Epithelial cell of prostate (primary cell): ENCODE data around the gene AKAP8.
"Not testable (repeated sequence)": the region's sequence is repeated elsewhere in the genome, so short reads cannot be mapped to it uniquely, and the experiment has no call there.

Experiments
- DNase-seq: peaks from one replicate; pipeline ENCODE4 v3.0.0-alpha.2; 2011; ENCODE audit warnings: low read depth, low spot score
- H3K27ac ChIP-seq: fragments of 450-650 bp; 2 replicates; pipeline ENCODE4 v1.5.1; 2017; ENCODE audit warnings: mild to moderate bottlenecking

Gene AKAP8

DNA sequence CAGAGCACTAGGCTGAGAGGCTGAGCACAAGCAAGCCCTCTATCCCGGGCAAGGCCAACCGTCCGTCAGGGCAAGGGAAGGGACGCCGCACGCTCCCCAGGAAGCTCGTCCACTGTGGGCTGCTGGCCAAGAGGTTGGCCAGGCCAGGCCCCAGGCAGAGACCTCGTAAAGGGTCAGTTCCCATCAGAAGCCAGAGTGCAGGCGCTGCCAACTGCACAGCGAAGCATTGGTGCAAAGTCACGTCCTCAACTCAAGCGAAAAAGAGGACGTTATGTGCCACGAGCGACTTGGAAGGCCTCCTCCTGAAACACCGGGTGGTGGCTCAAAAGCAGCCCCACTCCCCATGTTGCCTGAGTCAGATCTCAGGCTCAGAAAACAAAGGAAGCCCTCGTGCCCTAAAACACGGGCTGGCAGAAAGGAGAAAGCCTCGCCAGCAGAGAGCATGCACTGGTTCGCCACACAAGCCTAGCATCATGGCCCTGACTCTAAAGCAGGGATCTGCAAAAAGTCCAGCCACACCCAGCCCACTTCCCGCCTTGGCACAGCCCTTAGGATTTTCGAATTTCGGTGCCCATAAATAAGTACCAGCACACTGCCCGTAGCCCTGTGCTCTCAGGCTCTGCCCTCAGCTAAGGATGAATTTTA, 4.7 kb downstream of the AKAP8 start:
- no peak overlapping the region for H3K27ac ChIP-seq
- no peak for DNase-seq

DNA sequence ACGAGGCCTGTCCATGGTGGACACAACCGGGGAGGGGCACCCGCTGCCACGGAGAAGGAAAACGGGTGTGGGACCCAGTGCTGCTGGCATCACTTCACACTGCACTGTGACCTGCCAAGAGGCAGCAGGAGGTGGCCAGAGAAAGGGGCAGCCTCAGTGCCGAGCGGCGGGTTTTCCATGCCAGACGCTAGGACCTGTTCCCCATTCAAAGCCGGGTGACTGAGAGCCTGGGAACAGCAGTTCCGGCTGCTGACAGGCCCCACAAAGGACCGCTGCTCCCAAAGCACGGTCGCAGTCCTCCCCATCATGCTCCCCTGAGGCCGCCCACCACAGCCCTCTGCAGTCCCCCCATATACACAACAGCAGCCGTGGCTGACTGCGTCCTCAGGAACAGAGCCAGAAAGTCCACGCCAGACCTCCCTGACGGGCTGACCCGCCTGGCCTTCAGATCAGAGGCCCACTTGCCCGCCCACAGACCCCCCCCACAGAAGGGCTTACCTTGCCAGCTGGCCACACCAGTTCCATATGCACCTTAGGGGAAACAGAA, 5.4 kb downstream of the AKAP8 start:
- H3K27ac ChIP-seq, result no peak overlapping the region

DNA sequence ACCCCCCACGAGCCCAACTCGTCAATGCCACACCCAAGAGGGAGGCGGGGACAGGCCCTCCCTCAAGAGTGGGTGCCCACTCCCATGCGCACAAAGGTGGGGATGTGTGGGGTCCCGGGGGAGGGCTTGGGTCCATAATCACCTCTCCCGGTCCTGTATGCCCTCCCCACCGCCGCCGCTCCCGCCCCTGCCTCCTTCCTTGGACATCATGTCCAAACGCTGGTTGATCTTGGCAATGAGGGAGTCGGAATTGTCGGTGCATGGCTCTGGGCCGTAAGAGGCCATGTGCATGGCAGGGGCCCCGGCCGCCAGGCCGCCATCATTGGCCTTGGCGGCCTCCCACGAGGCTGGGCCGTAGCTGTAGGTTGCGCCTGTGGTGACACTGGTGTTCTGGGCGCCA, 5.9 kb downstream of the AKAP8 start:
- no peak overlapping the region for H3K27ac ChIP-seq
- no peak for DNase-seq

More for the DNA sequence above, 5.4 kb downstream of the AKAP8 start:
- no peak for DNase-seq

DNA sequence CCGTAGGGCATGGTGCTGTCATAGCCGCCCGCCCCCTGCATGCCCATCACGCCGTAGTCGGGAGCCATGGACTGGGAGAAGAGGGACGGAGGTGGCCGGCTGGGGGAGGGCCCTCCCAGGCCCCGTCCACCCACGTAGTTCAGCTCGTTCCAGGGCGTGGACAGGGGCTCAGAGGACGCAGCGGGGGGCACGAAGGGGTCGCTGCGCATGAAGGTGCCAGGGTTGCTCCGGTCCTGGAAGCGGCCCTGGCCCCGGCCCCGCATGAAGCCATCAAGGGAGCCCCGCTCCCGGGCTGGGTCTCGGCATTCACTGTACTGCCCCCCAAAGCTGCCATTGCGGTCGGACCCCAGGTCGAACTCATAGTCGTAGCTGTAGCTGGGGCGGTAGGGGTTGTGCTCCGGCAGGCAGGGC, 6.7 kb downstream of the AKAP8 start:
- no peak overlapping the region for H3K27ac ChIP-seq
- no peak for DNase-seq

DNA sequence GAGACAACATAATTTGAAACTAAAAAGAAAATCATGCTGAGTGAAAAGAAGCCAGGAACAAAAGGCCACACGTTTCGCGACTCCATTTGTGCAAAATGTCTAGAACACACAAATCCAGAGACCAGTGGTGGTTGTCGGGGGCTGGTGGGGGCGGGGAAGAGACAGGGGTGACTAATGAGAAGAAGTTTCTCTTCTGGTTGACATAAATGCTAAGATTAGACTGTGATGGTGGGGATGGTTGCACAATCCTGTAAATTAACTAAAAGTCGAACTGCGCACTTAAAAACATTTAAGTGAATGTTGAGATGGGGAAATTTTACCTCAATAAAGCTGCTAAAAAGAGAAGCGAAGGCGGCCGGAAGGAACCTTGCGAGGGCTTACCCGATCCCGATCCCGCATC, 7.1 kb downstream of the AKAP8 start:
- H3K27ac ChIP-seq, result no peak overlapping the region
- no peak for DNase-seq

DNA sequence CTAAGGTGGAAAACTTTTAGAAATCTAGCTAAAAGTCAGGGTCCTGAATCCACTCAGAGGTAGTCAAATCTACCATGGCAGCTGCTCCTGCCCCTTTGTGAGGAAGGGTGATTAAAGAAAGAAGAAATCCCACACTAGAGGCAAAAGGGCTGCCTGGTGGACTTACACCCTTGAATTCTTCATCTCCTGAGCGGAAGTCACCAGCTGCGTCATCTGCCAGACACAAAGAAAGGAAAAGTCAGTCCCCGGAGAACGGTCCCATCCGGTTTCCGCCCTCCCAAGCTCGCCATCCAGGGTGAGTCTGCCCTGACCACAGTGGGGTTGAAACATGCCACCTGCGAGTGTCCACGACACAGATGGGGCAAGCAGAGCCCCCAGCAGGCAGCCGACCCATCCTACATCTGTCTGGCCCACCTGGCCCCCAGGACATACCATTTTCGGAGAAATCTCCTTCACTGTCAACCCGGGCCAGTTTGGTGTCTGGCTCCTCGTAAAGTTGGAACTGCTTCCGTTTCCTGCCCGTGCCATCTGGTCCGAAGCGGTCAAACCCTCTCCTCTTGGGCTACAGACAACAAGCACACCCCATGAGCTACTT, 7.7 kb downstream of the AKAP8 start:
- H3K27ac ChIP-seq, result no peak overlapping the region
- no peak for DNase-seq

DNA sequence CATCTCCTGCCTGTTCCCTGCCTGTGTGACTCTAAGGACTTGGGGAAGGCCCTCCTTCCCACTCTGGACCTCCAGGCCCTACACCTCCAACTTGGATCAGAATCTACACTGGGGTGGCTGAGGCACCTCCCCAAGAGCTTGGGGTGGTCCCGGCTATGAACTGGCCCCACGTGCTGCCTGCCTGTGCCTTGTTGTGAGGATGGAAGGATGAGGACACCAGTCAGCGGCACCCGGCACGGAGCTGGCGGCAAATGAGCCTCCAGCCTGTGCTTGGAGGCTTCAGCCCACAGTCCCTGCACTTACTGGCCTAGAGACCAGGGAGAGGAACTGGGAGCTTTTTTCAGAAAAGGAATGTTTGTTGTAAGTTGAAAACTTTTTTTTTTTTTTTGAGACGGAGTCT, 8.5 kb downstream of the AKAP8 start:
- no peak overlapping the region for H3K27ac ChIP-seq
- no peak for DNase-seq

DNA sequence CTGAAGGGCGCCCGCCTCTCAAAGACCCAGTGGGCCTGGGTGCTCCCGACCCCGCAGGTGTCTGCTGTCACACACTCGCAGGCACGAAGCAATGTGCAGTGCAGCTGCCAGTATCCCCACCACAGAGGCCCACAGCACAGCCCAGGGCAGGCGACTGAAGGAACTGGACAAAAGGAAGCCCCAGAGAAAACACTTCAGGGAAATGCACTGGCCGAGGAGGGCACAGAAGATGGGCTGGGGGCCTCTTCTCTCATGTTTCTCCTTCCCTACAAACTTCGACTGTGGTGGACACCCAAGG, 10.0 kb downstream of the AKAP8 start:
- H3K27ac ChIP-seq, result no peak overlapping the region
- no peak for DNase-seq

DNA sequence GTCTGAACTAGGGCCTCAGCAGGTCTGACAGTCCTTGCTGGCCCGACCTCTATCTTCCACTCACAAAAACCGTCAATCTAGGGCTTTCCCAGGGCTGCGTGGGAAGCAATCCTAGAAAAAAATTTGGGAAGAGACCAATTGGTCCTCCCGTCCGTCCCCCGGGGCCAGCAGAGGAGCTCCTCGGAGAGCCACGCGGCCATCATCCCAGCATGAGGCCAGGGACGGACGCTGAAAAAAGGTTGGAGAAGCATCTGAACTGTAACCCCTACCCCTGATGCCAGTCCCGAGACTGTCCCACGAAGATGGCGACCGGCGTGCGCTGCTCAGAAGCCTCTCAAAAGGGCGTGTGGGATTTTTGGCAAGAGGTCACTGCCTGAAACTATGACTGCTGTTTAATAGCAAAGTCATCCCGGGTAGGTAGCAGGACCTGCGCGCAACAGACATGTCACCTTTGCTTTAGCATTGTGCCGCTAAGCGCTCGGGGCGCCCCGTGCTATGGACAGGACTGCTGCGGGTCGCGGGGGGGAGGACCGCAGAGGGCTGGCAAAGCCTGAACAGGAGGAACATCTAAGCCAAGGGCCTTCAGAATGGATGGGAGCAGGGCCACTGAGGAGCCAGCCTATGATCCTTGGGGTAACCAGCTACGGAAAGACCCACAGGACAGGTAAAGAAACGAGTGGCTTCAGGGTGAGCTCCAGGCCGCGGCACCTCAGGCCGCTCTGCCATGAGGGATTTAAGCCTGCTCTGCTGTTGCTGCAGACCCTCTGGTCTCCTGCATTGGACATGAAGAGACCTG, 10.6 kb downstream of the AKAP8 start:
- H3K27ac ChIP-seq, result no peak overlapping the region
- DNase-seq, result no peak

DNA sequence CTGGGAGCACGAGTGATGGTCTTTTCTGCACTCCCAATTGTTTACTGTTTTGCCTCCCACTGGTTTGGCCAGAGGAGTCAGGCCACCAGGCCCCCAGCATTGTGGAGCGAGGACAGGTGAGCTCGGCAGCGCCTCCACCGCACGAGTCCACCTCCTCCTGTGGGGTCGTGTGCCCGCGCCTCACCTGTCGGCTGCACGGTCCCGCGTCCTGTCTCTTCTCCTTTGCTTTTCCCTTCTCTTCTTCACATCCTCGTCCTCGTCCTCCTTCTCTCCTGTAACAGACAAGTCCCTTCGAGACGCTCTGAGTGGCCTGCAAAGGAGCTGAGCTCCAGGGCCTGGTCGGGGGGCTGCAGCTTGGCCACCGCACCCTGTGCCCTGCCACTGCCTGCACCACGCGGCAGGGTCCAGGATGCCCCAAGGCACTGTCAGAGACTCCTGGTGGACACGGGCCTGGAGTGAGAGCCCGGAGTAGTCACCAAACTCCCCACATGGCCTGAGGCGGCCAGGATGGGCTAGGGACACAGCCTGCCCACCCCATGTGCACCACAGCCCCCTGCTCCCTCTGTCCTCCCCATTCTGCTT, 11.4 kb downstream of the AKAP8 start:
- no peak overlapping the region for H3K27ac ChIP-seq
- DNase-seq, result no peak

DNA sequence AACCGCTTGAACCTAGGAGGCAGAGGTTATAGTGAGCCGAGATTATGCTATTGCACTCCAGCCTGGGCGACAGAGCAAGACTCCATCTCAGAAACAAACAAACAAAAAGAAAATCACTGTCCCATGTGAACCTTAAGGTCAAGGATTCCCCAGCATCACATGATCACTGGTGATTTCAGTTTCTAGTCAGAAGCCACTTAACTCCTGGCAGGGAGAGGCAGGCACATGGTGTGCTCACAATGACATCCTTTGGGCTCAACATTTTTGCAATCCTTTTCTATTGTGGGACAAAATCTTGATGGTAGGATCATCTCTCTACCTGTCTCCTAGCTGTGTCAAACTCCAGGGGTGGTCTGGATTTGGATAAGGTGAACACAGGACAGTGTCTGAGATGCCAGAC, 12.1 kb downstream of the AKAP8 start:
- no peak overlapping the region for H3K27ac ChIP-seq
- DNase-seq, result no peak

DNA sequence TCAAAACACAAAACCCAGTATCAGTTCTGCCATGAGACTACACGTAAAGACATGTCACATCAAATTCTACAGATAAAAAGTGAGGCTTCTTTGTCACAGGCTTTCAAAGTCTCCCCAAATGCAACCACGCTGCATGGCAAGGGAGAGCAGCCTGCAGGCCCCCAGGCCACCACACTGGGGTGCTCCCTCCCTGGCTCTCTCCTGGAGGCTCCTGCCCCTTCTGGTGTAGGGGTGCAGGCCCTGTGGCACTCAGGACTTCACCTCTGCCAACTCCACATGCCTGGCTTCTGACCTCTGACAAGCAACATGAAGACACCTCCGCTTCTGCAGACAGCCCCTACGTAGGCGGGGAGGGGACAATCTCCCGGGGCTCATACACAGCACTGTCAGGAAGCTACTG, 14.3 kb downstream of the AKAP8 start:
- H3K27ac ChIP-seq, result no peak overlapping the region
- DNase-seq, result no peak

DNA sequence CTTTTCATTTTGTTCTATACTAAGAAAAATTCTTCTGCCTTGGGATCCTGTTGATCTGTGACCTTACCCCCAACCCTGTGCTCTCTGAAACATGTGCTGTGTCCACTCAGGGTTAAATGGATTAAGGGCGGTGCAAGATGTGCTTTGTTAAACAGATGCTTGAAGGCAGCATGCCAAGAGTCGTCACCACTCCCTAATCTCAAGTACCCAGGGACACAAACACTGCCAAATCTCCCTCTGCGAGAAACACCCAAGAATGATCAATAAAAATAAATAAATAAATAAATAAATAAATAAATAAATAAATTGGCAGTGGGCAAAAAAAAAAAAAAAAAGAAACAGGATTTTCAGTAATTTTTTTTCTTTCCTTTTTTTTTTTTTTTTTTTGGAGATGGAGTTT, 15.8 kb downstream of the AKAP8 start:
- DNase-seq, H3K27ac ChIP-seq: not testable (repeated sequence)

DNA sequence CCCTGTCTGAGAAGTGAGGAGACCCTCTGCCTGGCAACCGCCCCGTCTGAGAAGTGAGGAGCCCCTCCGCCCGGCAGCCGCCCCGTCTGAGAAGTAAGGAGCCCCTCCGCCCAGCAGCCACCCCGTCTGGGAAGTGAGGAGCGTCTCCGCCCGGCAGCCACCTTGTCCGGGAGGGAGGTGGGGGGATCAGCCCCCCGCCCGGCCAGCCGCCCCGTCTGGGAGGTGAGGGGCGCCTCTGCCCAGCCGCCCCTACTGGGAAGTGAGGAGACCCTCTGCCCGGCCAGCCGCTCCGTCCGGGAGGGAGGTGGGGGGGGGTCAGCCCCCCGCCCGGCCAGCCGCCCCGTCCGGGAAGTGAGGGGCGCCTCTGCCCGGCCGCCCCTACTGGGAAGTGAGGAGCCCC, 16.5 kb downstream of the AKAP8 start:
- H3K27ac ChIP-seq, DNase-seq: not testable (repeated sequence)

DNA sequence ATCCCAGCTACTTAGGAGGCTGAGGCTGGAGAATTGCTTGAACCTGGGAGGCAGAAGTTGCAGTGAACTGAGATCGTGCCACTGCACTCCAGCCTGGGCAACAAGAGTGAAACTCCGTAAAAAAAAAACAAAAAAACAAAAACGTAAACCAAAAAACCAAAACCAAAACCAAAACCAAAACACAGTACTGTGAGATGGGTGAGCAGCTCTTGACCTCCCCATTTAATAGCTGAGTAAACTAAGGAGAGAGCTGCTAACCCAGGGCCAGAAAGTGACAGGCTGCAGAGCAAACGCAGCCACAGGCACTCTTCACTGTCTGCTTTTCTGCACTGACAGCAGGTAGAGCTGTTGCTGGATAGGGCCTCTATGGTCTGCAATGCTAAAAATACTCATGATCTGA, 19.6 kb downstream of the AKAP8 start:
- not testable (repeated sequence) for DNase-seq, H3K27ac ChIP-seq

DNA sequence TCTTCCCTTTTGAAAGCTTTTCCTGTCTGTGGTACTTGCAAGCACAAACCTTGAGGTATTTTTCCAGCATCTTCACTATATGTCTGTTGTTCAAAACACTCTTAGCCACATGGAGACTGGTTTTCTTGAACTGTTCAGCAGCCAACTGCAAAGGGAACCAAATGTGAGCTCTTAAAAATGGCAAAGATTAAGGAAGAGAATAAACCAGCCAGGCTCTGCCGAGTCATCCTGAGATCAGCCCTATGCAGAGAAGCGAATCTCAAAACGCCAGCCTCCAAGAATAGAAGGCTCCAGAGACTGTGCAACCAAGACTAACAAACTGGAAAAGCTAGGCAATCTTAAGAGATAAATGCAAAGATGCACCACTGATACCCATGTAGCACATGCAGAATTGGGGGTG, 20.7 kb downstream of the AKAP8 start:
- no peak for DNase-seq

DNA sequence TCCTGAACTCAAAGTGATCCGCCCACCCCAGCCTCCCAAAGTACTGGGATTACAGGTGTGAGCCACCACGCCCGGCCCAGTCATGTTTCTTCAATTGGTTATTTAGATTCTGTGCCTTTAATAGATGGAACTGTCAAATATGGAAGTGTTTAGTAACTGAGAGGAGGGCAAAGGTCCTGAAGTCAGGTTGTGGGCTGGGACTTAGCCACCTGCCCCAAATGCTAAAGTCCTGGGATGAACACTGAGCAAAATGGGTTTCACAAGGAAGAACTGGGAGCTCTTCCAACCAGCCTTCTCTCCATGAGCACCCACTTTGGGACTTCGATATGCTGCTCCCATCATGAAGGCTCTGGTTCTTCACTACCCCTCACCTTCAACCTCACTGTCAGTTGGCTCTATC, 21.7 kb downstream of the AKAP8 start:
- H3K27ac ChIP-seq, result no peak overlapping the region
- DNase-seq, result no peak

More for the DNA sequence above, 20.7 kb downstream of the AKAP8 start:
- no peak overlapping the region for H3K27ac ChIP-seq

DNA sequence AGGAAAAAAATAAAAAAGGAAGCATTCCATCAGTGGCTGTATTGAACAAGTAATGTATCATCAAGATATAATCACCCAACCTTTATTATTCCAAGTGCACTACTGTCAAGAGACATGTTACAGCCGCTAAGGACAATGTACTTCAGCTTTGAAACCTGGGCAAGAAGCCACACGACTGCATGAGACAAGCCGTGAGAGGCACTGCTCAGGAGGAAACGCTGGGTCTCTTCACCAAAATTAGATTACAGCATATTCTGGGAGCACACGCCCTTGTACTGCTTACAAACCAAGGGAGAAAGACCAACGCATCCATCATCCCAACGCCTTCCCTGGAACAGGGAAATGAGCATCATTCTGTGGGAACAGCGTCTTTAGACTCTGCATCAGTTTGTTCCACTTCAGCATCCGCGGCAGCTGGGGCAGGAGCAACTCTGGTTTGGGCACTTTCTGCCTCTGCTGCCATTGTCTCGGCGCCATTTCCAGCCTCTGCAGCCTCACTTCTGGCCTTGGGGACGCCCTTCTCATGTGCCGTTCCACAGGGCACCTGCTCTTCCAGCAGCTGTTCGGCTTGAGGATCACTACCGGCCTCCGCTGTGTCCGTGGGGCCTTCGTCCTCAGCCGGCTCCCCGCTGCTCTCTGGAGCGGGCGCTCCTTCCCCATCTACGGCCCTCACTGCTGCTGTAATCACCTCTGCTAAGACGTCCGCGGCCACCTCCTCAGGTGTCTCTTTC, 24.9 kb downstream of the AKAP8 start:
- no peak for DNase-seq
- H3K27ac ChIP-seq, result no peak overlapping the region

DNA sequence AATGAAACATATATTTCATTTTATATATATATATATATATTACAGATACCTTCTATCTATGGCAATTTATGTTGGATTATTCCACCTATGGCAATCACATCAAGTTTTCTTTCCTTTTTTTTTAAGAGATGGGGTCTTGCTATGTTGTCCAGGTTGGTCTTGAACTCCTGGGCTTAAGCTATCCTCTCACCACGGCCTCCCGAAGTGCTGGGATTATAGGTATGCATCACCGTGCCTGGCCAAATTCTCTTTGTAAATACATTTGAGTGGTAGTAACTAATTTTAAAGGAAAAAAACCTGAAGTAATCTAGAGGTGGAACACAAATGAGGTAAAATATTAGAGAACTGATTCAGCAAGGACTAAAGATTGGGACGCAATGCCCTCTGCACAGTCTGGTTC, 25.7 kb downstream of the AKAP8 start:
- no peak for DNase-seq
- no peak overlapping the region for H3K27ac ChIP-seq

DNA sequence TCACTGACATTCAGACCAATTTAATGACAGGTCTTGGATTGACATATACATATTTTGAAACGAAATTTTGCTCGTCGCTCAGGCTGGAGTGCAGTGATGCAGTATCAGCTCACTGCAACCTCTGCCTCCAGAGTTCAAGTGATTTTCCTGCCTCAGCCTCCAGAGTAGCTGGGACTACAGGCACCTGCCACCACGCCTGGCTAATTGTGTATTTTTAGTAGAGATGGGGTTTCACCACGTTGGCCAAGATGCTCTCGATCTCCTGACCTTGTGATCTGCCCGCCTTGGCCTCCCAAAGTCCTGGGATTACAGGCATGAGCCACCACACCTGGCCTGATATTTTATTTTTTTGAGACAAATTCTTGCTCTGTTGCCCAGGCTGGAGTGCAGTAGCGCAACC, 27.1 kb downstream of the AKAP8 start:
- DNase-seq, H3K27ac ChIP-seq: not testable (repeated sequence)
